ENCODE results near the gene HYI. TPM values are rescaled to one million over a fixed set of nuclear protein-coding genes. Genes with fewer than 3 reads are reported as not detected.

HYI gene
- total RNA-seq, 2 donors from 2014 or later, result 34.4 to 34.8 TPM

- Mint-ChIP-seq H3K27ac (no peak overlapping the region), H3K4me3 (no peak overlapping the region), H3K9me3 (no peaks in the 10 kb centered on the region), H3K27me3 (ENCODE audit: insufficient read depth) (no peaks in the 10 kb centered on the region), H3K36me3 (ENCODE audit: low read depth) (peaks cover 74% of the 10 kb centered on the region), H3K4me1 (no peaks in the 10 kb centered on the region)
- DNase-seq, result no peak
- Histone ChIP-seq H3K27ac (ENCODE audit: low read depth, low read length) (no peak overlapping the region), H3K9ac (ENCODE audit: extremely low read depth, low read length, poor library complexity, severe bottlenecking) (no peak overlapping the region), H3K9me3 (ENCODE audit: control insufficient read depth, low read length) (no peaks in the 10 kb centered on the region), H3K4me1 (ENCODE audit: control insufficient read depth, insufficient read depth, low read length) (no peaks in the 10 kb centered on the region), H3K27me3 (ENCODE audit: control insufficient read depth, insufficient read depth, low read length, poor library complexity, severe bottlenecking) (no peaks in the 10 kb centered on the region), H3K4me3 (ENCODE audit: low read length) (no peak overlapping the region), H3K36me3 (ENCODE audit: control insufficient read depth, insufficient read depth, low read length) (peaks cover 74% of the 10 kb centered on the region)
- 88 to 97% methylated on average over 1 to 5 of the region's 5 CpGs for WGBS, 2 experiments (ENCODE audit: insufficient coverage in 1 of 2, insufficient read length in 1 of 2)
- no peak for TF ChIP-seq CTCF (conservative IDR thresholded peaks at IDR 0.05)
These were observed 22.9 kb downstream of the HYI start for GRCh38 chr1:43430831-43431230.

DNA sequence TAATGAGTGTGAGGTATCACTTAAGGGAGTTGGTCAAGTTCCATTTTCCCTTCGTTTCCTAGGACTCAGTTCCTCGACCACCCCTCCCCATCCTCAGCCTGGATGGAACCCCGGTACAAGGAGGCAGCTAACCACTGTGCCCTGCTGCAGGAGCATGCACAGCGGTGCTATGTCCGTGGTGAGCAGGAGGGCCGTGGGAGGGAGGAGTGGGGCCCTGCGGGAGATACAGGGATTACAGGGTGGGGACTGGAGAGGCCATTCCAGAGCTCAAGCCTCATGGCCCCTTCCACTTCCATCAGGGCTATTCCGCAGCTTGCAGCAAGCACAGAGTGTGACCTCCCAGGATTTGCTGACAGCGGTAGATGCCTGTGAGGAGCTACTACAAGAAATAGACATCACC is 25.8 kb downstream of the HYI start:
- peaks cover 57% of the 10 kb centered on the region for H3K36me3 ChIP-seq (ENCODE audit: control insufficient read depth, insufficient read depth, low read length)
- Mint-ChIP-seq H3K27ac (no peak overlapping the region), H3K36me3 (ENCODE audit: low read depth) (peaks cover 85% of the 10 kb centered on the region)

DNA sequence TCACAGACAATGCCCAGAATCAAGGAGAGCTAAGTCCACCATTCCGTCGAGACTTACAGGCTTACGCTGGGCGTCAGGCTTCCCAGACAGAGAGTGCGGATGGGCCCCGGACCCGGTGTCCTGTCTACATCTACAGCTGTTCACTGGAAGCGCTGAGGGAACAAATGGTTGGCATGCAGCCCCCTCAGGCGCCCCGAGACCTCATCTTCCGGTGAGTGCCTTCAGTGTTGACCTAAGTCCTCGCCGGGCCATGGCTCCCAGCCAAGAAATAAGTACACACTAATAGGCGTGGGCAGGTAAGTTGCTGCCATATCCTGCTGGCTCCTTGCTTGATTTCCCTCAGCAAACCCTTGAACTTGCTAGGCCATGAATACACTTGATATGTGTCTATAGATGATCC is 26.2 kb downstream of the HYI start:
- Histone ChIP-seq H3K27ac (ENCODE audit: low read depth, low read length) (no peak overlapping the region), H3K4me1 (ENCODE audit: control insufficient read depth, insufficient read depth, low read length) (no peaks in the 10 kb centered on the region), H3K9ac (ENCODE audit: extremely low read depth, low read length, poor library complexity, severe bottlenecking) (no peak overlapping the region), H3K36me3 (ENCODE audit: control insufficient read depth, insufficient read depth, low read length) (peaks cover 57% of the 10 kb centered on the region), H3K27me3 (ENCODE audit: control insufficient read depth, insufficient read depth, low read length, poor library complexity, severe bottlenecking) (no peaks in the 10 kb centered on the region), H3K4me3 (ENCODE audit: low read length) (no peak overlapping the region), H3K9me3 (ENCODE audit: control insufficient read depth, low read length) (no peaks in the 10 kb centered on the region)
- no peak for TF ChIP-seq CTCF (conservative IDR thresholded peaks at IDR 0.05)
- Mint-ChIP-seq H3K9me3 (no peaks in the 10 kb centered on the region), H3K27ac (peak overlapping the region; percentile 72), H3K27me3 (ENCODE audit: insufficient read depth) (no peaks in the 10 kb centered on the region), H3K36me3 (ENCODE audit: low read depth) (peaks cover 85% of the 10 kb centered on the region), H3K4me3 (no peak overlapping the region), H3K4me1 (no peaks in the 10 kb centered on the region)
- 96 to 99% methylated on average over 13 to 14 of the region's 14 CpGs for WGBS, 2 experiments (ENCODE audit: insufficient coverage in 1 of 2, insufficient read length in 1 of 2)
- no peak for DNase-seq

More for the DNA sequence above, 25.8 kb downstream of the HYI start:
- no peaks in the 10 kb centered on the region for H3K9me3 Mint-ChIP-seq
- Histone ChIP-seq H3K9ac (ENCODE audit: extremely low read depth, low read length, poor library complexity, severe bottlenecking) (no peak overlapping the region), H3K4me1 (ENCODE audit: control insufficient read depth, insufficient read depth, low read length) (no peaks in the 10 kb centered on the region), H3K9me3 (ENCODE audit: control insufficient read depth, low read length) (no peaks in the 10 kb centered on the region), H3K4me3 (ENCODE audit: low read length) (no peak overlapping the region), H3K27ac (ENCODE audit: low read depth, low read length) (no peak overlapping the region), H3K27me3 (ENCODE audit: control insufficient read depth, insufficient read depth, low read length, poor library complexity, severe bottlenecking) (no peaks in the 10 kb centered on the region)
- WGBS, 2 experiments (ENCODE audit: insufficient coverage in 1 of 2, insufficient read length in 1 of 2), result 94 to 100% methylated on average over 3 to 9 of the region's 9 CpGs
- H3K4me3 Mint-ChIP-seq, result no peak overlapping the region
- TF ChIP-seq CTCF (conservative IDR thresholded peaks at IDR 0.05), result no peak
- no peaks in the 10 kb centered on the region for H3K4me1 Mint-ChIP-seq
- no peak for DNase-seq
- H3K27me3 Mint-ChIP-seq (ENCODE audit: insufficient read depth), result no peaks in the 10 kb centered on the region
